SK-N-SH treated with all-trans-retinoic acid at 6 μM for 48 hours (cell line): ENCODE results near the gene TTC28.
A peak's percentile ranks its signal among the peaks of the same experiment; 100 is the strongest.

Experiments
- ATAC-seq: fragments of 200-7000 bp; cut with Tn5 transposase; 3 replicates; pipeline ENCODE4 v1.9.1; 2020; ENCODE audit warnings: mild to moderate bottlenecking, moderate library complexity
- ARNTL ChIP-seq: fragments of 450-650 bp; formaldehyde crosslinking; IDR thresholded peaks from 2 replicates; pipeline ENCODE4 v1.5.0; 2020; ENCODE audit warnings: low read depth, mild to moderate bottlenecking, moderate library complexity, borderline replicate concordance
- ESRRG ChIP-seq: fragments of 250-450 bp; sonication (Bioruptor Pico); IDR thresholded peaks from 2 replicates; pipeline ENCODE4 v1.6.1; 2021; ENCODE audit warnings: mild to moderate bottlenecking
- GLIS3 ChIP-seq: fragments of 250-450 bp; sonication (Bioruptor Pico); IDR thresholded peaks from 2 replicates; pipeline ENCODE4 v1.5.0; 2020; ENCODE audit warnings: mild to moderate bottlenecking, moderate library complexity
- ISL1 ChIP-seq: fragments of 250-450 bp; sonication (Bioruptor Pico); IDR thresholded peaks from 2 replicates; pipeline ENCODE4 v2.1.2; 2022; ENCODE audit warnings: mild to moderate bottlenecking, moderate library complexity
- OSR1 ChIP-seq: fragments of 250-450 bp; sonication (Bioruptor Pico); IDR thresholded peaks from 2 replicates; pipeline ENCODE4 v1.8.0; 2022; ENCODE audit warnings: moderate library complexity, mild to moderate bottlenecking, inconsistent platforms
- PPARA ChIP-seq: fragments of 250-450 bp; sonication (Bioruptor Pico); IDR thresholded peaks from 2 replicates; pipeline ENCODE4 v1.5.0; 2020; ENCODE audit warnings: mild to moderate bottlenecking, borderline replicate concordance
- RARB ChIP-seq: fragments of 250-450 bp; sonication (Bioruptor Pico); IDR thresholded peaks from 2 replicates; pipeline ENCODE4 v1.8.0; 2021; ENCODE audit warnings: mild to moderate bottlenecking, moderate library complexity
- SNAI2 ChIP-seq: fragments of 250-450 bp; sonication (Bioruptor Pico); IDR thresholded peaks from 2 replicates; pipeline ENCODE4 v1.5.0; 2020; ENCODE audit warnings: mild to moderate bottlenecking, moderate library complexity
- TCF4 ChIP-seq: fragments of 250-450 bp; sonication (Bioruptor Pico); IDR thresholded peaks from 2 replicates; pipeline ENCODE4 v1.8.0; 2021; ENCODE audit warnings: mild to moderate bottlenecking, moderate library complexity, borderline replicate concordance
- TOX ChIP-seq: fragments of 250-450 bp; sonication (Bioruptor Pico); IDR thresholded peaks from 2 replicates; pipeline ENCODE4 v1.8.0; 2021; ENCODE audit warnings: mild to moderate bottlenecking, moderate library complexity, borderline replicate concordance
- ZFP3 ChIP-seq: fragments of 250-450 bp; sonication (Bioruptor Pico); IDR thresholded peaks from 2 replicates; pipeline ENCODE4 v1.5.0; 2020; ENCODE audit warnings: mild to moderate bottlenecking, moderate library complexity
- ZFP30 ChIP-seq: fragments of 450-650 bp; formaldehyde crosslinking; IDR thresholded peaks from 2 replicates; pipeline ENCODE4 v1.5.0; 2022; ENCODE audit warnings: mild to moderate bottlenecking, moderate library complexity
- ZNF70 ChIP-seq: fragments of 450-650 bp; formaldehyde crosslinking; IDR thresholded peaks from 2 replicates; pipeline ENCODE4 v1.5.0; 2020; ENCODE audit warnings: mild to moderate bottlenecking, moderate library complexity
- ZNF8 ChIP-seq: fragments of 450-650 bp; formaldehyde crosslinking; IDR thresholded peaks from 2 replicates; pipeline ENCODE4 v1.5.0; 2020; ENCODE audit warnings: mild to moderate bottlenecking, moderate library complexity
- TF ChIP-seq, protein P1 (sequence below): fragments of 250-450 bp; sonication (Bioruptor Pico); IDR thresholded peaks from 2 replicates; pipeline ENCODE4 v1.8.0; 2020; ENCODE audit warnings: mild to moderate bottlenecking, moderate library complexity, borderline replicate concordance
- TF ChIP-seq, protein P2 (sequence below): fragments of 250-450 bp; sonication (Bioruptor Pico); IDR thresholded peaks from 2 replicates; pipeline ENCODE4 v1.5.0; 2020; ENCODE audit warnings: mild to moderate bottlenecking, moderate library complexity
- TF ChIP-seq, protein P3 (sequence below): fragments of 250-450 bp; sonication (Bioruptor Pico); IDR thresholded peaks from 2 replicates; pipeline ENCODE4 v1.5.1; 2021; ENCODE audit warnings: mild to moderate bottlenecking, moderate library complexity
- TF ChIP-seq, protein P4 (sequence below): fragments of 250-450 bp; sonication (Bioruptor Pico); IDR thresholded peaks from 2 replicates; pipeline ENCODE4 v1.5.1; 2020; ENCODE audit warnings: low read depth, mild to moderate bottlenecking, moderate library complexity

Gene TTC28

DNA sequence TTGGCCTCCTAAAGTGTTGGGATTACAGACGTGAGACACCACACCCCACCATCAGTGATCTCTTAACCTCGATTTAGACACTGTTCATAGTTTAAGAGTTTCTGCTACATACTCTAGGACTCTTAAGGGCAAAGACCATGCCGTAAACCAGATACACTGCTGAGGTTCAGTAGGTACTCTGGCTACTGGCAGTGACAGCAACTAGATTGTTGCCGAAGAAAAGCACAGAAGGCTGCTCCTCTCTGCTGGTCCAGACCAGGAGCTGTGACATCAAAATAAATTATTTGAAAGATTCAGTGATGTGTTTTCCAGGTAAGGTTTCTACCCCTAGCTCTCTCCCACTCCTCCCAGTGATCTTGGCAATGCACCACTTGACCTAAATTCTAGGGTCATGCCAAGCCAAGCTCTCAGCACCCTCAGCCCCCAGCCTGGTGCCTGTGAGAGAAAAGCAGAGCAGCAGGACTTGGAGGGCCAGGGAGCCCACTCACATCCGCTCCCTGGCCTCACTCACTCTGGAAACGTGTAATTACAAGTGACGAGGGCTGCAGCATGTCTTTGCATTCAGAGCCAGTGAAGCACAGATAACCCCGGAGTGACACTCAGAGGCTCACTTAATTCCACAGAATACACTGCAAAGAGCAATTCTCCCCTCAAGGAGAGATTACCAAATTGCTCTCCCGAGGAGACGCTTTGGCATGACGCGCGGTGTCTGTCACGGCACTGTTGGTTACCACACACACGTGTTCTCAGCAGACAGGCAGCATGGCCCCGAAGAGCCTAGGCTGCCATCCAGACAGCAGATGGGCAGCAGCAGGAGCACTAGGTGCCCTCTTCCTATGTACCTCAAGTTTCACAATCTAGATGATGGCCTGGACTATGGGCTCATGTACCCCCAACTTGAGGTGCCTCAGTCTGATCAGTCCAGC, 663.7 kb downstream of the TTC28 start:
- peak; percentile 73 for ATAC-seq
- TF ChIP-seq ARNTL = no peak
- TF ChIP-seq ZFP3 (CRISPR knock-in tag) = peak; percentile 28; the same call in 1 of the 2 replicates
- TF ChIP-seq TCF4 = peak; percentile 92
- peak; percentile 73; the same call in 1 of the 2 replicates for TF ChIP-seq ESRRG (CRISPR knock-in tag)
- 0 out of 2 replicates have a peak, but pooled peaks have one; percentile 40 for TF ChIP-seq ZNF70 (CRISPR knock-in tag)
- TF ChIP-seq SNAI2 (CRISPR knock-in tag) = 0 out of 2 replicates have a peak, but pooled peaks have one; percentile 46
- peak; percentile 55; the same call in 1 of the 2 replicates for TF ChIP-seq ISL1 (CRISPR knock-in tag)
- TF ChIP-seq, protein P1, sequence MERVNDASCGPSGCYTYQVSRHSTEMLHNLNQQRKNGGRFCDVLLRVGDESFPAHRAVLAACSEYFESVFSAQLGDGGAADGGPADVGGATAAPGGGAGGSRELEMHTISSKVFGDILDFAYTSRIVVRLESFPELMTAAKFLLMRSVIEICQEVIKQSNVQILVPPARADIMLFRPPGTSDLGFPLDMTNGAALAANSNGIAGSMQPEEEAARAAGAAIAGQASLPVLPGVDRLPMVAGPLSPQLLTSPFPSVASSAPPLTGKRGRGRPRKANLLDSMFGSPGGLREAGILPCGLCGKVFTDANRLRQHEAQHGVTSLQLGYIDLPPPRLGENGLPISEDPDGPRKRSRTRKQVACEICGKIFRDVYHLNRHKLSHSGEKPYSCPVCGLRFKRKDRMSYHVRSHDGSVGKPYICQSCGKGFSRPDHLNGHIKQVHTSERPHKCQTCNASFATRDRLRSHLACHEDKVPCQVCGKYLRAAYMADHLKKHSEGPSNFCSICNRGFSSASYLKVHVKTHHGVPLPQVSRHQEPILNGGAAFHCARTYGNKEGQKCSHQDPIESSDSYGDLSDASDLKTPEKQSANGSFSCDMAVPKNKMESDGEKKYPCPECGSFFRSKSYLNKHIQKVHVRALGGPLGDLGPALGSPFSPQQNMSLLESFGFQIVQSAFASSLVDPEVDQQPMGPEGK (CRISPR knock-in tag) = no peak
- TF ChIP-seq ZFP30 (CRISPR knock-in tag) = no peak
- TF ChIP-seq GLIS3 (CRISPR knock-in tag) = no peak
- TF ChIP-seq, protein P2, sequence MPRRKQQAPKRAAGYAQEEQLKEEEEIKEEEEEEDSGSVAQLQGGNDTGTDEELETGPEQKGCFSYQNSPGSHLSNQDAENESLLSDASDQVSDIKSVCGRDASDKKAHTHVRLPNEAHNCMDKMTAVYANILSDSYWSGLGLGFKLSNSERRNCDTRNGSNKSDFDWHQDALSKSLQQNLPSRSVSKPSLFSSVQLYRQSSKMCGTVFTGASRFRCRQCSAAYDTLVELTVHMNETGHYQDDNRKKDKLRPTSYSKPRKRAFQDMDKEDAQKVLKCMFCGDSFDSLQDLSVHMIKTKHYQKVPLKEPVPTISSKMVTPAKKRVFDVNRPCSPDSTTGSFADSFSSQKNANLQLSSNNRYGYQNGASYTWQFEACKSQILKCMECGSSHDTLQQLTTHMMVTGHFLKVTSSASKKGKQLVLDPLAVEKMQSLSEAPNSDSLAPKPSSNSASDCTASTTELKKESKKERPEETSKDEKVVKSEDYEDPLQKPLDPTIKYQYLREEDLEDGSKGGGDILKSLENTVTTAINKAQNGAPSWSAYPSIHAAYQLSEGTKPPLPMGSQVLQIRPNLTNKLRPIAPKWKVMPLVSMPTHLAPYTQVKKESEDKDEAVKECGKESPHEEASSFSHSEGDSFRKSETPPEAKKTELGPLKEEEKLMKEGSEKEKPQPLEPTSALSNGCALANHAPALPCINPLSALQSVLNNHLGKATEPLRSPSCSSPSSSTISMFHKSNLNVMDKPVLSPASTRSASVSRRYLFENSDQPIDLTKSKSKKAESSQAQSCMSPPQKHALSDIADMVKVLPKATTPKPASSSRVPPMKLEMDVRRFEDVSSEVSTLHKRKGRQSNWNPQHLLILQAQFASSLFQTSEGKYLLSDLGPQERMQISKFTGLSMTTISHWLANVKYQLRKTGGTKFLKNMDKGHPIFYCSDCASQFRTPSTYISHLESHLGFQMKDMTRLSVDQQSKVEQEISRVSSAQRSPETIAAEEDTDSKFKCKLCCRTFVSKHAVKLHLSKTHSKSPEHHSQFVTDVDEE (CRISPR knock-in tag) = peak; percentile 89; the same call in 1 of the 2 replicates
- no peak for TF ChIP-seq ZNF8
- no peak for TF ChIP-seq PPARA
- TF ChIP-seq, protein P3, sequence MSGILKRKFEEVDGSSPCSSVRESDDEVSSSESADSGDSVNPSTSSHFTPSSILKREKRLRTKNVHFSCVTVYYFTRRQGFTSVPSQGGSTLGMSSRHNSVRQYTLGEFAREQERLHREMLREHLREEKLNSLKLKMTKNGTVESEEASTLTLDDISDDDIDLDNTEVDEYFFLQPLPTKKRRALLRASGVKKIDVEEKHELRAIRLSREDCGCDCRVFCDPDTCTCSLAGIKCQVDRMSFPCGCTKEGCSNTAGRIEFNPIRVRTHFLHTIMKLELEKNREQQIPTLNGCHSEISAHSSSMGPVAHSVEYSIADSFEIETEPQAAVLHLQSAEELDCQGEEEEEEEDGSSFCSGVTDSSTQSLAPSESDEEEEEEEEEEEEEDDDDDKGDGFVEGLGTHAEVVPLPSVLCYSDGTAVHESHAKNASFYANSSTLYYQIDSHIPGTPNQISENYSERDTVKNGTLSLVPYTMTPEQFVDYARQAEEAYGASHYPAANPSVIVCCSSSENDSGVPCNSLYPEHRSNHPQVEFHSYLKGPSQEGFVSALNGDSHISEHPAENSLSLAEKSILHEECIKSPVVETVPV (CRISPR knock-in tag) = no peak
- no peak for TF ChIP-seq RARB (CRISPR knock-in tag)
- TF ChIP-seq, protein P4, sequence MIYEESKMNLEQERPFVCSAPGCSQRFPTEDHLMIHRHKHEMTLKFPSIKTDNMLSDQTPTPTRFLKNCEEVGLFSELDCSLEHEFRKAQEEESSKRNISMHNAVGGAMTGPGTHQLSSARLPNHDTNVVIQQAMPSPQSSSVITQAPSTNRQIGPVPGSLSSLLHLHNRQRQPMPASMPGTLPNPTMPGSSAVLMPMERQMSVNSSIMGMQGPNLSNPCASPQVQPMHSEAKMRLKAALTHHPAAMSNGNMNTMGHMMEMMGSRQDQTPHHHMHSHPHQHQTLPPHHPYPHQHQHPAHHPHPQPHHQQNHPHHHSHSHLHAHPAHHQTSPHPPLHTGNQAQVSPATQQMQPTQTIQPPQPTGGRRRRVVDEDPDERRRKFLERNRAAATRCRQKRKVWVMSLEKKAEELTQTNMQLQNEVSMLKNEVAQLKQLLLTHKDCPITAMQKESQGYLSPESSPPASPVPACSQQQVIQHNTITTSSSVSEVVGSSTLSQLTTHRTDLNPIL (CRISPR knock-in tag) = no peak

DNA sequence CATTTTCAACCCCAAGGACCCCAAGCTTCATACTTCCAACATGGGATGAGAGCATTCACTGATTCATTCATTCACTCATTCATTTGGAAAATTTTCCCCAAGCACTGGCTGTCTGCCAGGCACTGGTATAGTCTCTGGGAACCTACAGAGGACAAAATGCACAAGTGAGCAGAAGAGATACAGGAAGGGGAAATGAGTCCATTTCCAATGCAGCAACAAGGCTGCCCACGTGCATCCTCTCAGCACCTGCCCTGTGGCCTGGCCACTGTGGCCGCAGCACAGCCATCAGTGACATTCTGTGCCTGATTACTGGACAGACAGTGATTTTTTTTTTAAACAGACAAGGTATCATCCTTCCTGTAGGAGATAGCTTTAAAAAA, 664.6 kb downstream of the TTC28 start:
- ATAC-seq = no peak

DNA sequence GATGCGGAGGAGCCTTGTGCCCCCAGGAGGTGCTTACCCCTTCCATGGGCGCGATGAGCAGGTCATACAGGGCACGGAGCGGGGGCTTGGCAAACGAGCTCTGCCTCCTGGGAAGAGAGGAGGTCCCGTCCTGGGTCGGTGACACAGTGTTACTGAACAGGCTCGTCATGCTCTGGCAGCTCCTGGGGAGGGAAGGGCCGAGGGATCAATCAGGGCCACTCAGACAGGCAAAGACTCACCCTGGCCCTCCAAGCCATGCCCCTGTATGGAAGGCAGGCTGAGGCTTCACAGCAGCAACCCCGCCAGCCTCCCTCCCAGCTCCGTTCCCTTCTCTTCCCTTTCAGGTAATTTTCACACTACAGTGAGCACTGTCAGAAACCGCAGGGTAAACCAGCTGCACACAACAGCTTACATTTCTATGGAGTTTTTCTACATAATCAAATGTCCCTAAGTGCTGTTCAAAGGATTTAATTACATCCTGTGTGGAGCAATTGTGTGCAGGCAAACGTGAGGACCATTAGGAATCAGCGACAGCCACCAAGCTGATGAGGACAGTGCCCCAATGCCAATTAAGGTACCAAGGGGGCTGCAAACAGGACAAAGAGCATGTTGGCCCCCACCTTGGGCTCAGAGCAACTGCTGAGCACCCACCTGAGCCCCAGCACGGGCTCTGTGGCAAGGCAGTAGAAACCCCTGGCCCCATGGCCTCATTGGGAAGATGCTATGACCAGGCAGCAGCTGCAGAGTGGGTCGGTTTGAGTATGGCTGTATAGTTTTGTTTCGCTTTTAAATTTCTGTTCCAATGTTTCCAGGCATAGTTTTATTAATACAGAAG, 665.2 kb downstream of the TTC28 start:
- ATAC-seq = no peak
- no peak for TF ChIP-seq ZNF8
- TF ChIP-seq TOX (CRISPR knock-in tag) = no peak

More for the DNA sequence above, 664.6 kb downstream of the TTC28 start:
- TF ChIP-seq ISL1 (CRISPR knock-in tag) (no peak), ZNF70 (CRISPR knock-in tag) (no peak), OSR1 (no peak)

DNA sequence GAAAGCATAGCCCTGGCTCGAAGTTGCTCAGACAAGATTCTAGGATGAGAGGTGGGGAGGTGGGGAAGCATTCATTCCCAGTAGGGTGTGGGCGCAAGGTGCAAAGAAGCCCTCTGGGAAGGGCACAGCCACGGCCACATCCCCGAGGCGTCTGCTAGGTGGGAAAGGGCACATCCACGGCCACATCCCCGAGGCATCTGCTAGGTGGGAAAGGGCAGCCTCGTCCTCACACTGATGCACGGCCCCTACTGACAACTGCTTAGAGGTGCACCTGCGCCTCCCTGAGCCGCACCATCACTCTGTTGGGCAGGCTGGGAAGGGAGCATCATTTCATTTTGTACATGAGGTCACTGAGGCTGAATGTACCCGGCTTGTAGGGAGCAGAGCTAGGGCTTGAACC, 666.0 kb downstream of the TTC28 start:
- no peak for ATAC-seq
- no peak for TF ChIP-seq OSR1
- TF ChIP-seq ZFP30 (CRISPR knock-in tag) = no peak
- no peak for TF ChIP-seq TOX (CRISPR knock-in tag)
- TF ChIP-seq, protein P2 (CRISPR knock-in tag) = no peak
- TF ChIP-seq, protein P3 (CRISPR knock-in tag) = no peak
- no peak for TF ChIP-seq SNAI2 (CRISPR knock-in tag)
- TF ChIP-seq ESRRG (CRISPR knock-in tag) = no peak
- TF ChIP-seq, protein P4 (CRISPR knock-in tag) = no peak
- no peak for TF ChIP-seq RARB (CRISPR knock-in tag)
- TF ChIP-seq ZNF70 (CRISPR knock-in tag) = no peak
- no peak for TF ChIP-seq ARNTL
- TF ChIP-seq GLIS3 (CRISPR knock-in tag) = no peak
